NCI-H774 (cell line): ENCODE results near the gene SESN2.

Experiments used
- DNase-seq: peaks from one replicate; lab custom pipeline; 2025; lab: John Stamatoyannopoulos, UW

The SESN2 gene

DNA sequence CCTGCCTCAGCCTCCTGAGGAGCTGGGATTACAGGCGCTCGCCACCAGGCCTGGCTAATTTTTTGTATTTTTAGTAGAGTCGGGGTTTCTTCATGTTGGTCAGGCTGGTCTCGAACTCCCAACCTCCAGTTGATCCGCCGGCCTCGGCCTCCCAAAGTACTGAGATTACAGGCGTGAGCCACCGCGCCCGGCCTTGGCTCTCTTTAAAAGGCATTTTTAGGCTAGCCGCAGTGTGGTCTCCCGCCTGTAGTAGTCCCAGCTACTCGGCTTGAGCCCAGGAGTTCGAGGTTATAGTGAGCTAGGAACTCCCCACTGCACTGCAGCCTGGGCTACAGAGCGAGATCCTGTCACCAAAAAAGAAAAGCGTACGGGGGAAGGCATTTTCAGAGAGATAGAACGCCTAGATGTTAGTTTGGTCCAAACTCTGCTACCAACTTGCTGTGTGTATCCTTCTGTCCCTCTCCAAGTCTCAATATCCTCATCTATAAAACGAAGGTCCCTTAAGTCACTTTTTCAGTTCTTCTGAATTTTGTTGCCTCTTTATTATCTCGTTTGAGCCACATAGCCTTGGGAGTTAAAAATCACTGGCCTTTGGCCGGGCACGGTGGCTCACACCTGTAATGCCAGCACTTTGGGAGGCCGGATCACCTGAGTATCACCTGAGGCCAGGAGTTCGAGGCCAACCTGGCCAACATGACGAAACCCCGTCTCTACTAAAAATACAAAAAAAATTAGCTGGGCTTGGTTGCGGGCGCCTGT, 70.3 kb downstream of the SESN2 start:
- no peak for DNase-seq
